Measurements from ENCODE around the gene CBX8. TPM values are rescaled to one million over a fixed set of nuclear protein-coding genes. Genes with fewer than 3 reads are reported as not detected.

The CBX8 gene
- total and polyA plus RNA-seq, 2 of the 13 experiments (the other 11 are each of a cell fraction or from before 2014, with no cell fraction given): 0.34 to 12.6 TPM

DNA sequence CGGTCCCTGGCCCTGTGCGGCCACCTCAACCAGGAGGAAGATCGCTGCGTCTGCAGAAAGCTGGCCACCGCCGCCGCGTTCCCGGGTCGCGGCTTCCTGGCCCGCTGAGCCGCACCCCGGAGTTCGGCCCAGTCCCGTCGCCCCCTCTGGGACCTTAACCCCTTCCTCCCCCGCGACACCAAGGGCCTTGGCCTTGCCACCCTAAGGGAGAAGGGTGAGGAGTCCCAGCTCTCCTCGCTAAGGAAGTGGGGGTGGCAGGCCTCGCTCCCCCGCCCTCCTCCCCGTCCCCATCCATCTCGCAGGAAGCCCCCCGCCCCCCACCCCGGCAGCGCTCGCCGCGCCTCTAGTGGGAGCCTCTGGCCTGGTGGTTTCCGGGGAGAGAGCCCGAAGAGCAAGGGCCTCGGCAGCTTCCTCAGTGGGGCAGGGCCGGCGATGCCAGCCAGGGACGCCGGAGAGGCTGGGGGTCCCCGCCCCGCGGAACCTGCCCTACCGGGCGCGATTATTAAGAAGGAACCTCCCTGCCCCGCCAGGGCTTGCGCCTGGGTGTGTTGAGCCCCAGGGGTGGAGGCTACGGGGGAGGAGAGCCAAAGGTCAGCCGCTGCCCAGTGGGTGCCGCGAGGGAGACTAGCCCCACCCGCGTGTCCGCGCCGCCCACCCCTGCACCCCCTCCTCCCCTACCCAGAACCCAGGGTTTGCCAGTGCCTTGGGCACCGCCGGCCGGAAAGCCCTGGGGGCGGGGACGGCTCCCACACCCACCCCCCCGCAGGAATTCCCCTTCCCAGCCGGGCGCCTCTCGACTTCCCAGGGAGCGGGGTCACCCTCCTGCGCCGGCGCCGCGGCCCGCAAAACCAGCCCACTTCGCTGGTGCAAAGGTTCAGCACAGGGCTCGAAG is 35.6 kb upstream of the CBX8 start (continued):
- TF ChIP-seq, protein P1, sequence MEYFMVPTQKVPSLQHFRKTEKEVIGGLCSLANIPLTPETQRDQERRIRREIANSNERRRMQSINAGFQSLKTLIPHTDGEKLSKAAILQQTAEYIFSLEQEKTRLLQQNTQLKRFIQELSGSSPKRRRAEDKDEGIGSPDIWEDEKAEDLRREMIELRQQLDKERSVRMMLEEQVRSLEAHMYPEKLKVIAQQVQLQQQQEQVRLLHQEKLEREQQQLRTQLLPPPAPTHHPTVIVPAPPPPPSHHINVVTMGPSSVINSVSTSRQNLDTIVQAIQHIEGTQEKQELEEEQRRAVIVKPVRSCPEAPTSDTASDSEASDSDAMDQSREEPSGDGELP (IDR thresholded peaks at IDR 0.05; ENCODE audit: borderline replicate concordance, low read depth): peak; percentile 78; the same call in 1 of the 2 replicates
- TF ChIP-seq HNRNPH1 (optimal IDR thresholded peaks at IDR 0.05; ENCODE audit: low read depth, low read length): peak; percentile 59
- TF ChIP-seq ZFP90 (CRISPR knock-in tag; IDR thresholded peaks at IDR 0.05; ENCODE audit: borderline replicate concordance): peak; percentile 96
- TF ChIP-seq ARHGAP35 (CRISPR knock-in tag; IDR thresholded peaks at IDR 0.05; ENCODE audit: borderline replicate concordance): no peak
- no peak for TF ChIP-seq ZNF577 (CRISPR knock-in tag; IDR thresholded peaks at IDR 0.05; ENCODE audit: borderline replicate concordance, low read depth)
- TF ChIP-seq ZNF687 (CRISPR knock-in tag; IDR thresholded peaks at IDR 0.05): peak; percentile 81
- TF ChIP-seq ZBTB10 (CRISPR knock-in tag; IDR thresholded peaks at IDR 0.05; ENCODE audit: borderline replicate concordance): peak; percentile 69; the same call in 1 of the 2 replicates
- TF ChIP-seq, protein P2, sequence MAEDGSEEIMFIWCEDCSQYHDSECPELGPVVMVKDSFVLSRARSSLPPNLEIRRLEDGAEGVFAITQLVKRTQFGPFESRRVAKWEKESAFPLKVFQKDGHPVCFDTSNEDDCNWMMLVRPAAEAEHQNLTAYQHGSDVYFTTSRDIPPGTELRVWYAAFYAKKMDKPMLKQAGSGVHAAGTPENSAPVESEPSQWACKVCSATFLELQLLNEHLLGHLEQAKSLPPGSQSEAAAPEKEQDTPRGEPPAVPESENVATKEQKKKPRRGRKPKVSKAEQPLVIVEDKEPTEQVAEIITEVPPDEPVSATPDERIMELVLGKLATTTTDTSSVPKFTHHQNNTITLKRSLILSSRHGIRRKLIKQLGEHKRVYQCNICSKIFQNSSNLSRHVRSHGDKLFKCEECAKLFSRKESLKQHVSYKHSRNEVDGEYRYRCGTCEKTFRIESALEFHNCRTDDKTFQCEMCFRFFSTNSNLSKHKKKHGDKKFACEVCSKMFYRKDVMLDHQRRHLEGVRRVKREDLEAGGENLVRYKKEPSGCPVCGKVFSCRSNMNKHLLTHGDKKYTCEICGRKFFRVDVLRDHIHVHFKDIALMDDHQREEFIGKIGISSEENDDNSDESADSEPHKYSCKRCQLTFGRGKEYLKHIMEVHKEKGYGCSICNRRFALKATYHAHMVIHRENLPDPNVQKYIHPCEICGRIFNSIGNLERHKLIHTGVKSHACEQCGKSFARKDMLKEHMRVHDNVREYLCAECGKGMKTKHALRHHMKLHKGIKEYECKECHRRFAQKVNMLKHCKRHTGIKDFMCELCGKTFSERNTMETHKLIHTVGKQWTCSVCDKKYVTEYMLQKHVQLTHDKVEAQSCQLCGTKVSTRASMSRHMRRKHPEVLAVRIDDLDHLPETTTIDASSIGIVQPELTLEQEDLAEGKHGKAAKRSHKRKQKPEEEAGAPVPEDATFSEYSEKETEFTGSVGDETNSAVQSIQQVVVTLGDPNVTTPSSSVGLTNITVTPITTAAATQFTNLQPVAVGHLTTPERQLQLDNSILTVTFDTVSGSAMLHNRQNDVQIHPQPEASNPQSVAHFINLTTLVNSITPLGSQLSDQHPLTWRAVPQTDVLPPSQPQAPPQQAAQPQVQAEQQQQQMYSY (CRISPR knock-in tag; IDR thresholded peaks at IDR 0.05): peak; percentile 58; the same call in 1 of the 2 replicates
- TF ChIP-seq, protein P3, sequence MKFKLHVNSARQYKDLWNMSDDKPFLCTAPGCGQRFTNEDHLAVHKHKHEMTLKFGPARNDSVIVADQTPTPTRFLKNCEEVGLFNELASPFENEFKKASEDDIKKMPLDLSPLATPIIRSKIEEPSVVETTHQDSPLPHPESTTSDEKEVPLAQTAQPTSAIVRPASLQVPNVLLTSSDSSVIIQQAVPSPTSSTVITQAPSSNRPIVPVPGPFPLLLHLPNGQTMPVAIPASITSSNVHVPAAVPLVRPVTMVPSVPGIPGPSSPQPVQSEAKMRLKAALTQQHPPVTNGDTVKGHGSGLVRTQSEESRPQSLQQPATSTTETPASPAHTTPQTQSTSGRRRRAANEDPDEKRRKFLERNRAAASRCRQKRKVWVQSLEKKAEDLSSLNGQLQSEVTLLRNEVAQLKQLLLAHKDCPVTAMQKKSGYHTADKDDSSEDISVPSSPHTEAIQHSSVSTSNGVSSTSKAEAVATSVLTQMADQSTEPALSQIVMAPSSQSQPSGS (CRISPR knock-in tag; IDR thresholded peaks at IDR 0.05): no peak
- TF ChIP-seq, protein P4, sequence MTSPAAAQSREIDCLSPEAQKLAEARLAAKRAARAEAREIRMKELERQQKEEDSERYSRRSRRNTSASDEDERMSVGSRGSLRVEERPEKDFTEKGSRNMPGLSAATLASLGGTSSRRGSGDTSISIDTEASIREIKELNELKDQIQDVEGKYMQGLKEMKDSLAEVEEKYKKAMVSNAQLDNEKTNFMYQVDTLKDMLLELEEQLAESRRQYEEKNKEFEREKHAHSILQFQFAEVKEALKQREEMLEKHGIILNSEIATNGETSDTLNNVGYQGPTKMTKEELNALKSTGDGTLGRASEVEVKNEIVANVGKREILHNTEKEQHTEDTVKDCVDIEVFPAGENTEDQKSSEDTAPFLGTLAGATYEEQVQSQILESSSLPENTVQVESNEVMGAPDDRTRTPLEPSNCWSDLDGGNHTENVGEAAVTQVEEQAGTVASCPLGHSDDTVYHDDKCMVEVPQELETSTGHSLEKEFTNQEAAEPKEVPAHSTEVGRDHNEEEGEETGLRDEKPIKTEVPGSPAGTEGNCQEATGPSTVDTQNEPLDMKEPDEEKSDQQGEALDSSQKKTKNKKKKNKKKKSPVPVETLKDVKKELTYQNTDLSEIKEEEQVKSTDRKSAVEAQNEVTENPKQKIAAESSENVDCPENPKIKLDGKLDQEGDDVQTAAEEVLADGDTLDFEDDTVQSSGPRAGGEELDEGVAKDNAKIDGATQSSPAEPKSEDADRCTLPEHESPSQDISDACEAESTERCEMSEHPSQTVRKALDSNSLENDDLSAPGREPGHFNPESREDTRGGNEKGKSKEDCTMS (CRISPR knock-in tag; conservative IDR thresholded peaks at IDR 0.05): no peak

Measured in HepG2 (cell line).